Measurements from ENCODE around the gene UBALD1. TPM values are rescaled to one million over a fixed set of nuclear protein-coding genes. Genes with fewer than 3 reads are reported as not detected.

Gene UBALD1
- total and polyA plus RNA-seq, 5 donors from 2014 or later: 5.1 to 53.7 (median 5.5) TPM

GRCh38 chr16:4612474-4612931 is 2.2 kb downstream of the UBALD1 start:
- peak overlapping the region in 2 of 3 donors; percentile 52 to 63 for H3K27ac Mint-ChIP-seq

GRCh38 chr16:4611337-4612021 is 3.2 kb downstream of the UBALD1 start:
- H3K27ac Mint-ChIP-seq: peak overlapping the region in 2 of 3 donors; percentile 51 to 84
- Histone ChIP-seq H3K27me3 (ENCODE audit: control insufficient read depth, insufficient read depth, low read length) (no peaks in the 10 kb centered on the region), H3K27ac (ENCODE audit: insufficient read depth, low read length, poor library complexity, severe bottlenecking) (no peak overlapping the region), H3K36me3 (ENCODE audit: control insufficient read depth, insufficient read depth, low read length) (peaks cover 10% of the 10 kb centered on the region), H3K4me1 (ENCODE audit: control insufficient read depth, insufficient read depth, low read length, poor library complexity, severe bottlenecking) (peaks cover 37% of the 10 kb centered on the region), H3K9me3 (ENCODE audit: control insufficient read depth in 2 of 2, low read length in 2 of 2) (no peaks in the 10 kb centered on the region), H3K4me3 (ENCODE audit: low read depth, low read length) (no peak overlapping the region)
- DNase-seq (no peak), ATAC-seq (ENCODE audit: low read depth in 2 of 2) (no peak)
- peaks cover 0 to 35% (median 5%) of the 10 kb centered on the region in 4 donors for H3K4me1 Mint-ChIP-seq
- H3K27me3 Mint-ChIP-seq: no peaks in the 10 kb centered on the region
- H3K9me3 Mint-ChIP-seq: no peaks in the 10 kb centered on the region
- H3K36me3 Mint-ChIP-seq: no peaks in the 10 kb centered on the region
- H3K4me3 Mint-ChIP-seq: peak overlapping the region; percentile 7 to 63 (median 48)

More at GRCh38 chr16:4612474-4612931, 2.2 kb downstream of the UBALD1 start:
- Mint-ChIP-seq H3K4me3 (peak overlapping the region in 3 of 4 donors; percentile 32 to 88 (median 85)), H3K9me3 (no peaks in the 10 kb centered on the region), H3K36me3 (no peaks in the 10 kb centered on the region), H3K27me3 (no peaks in the 10 kb centered on the region), H3K4me1 (peaks cover 0 to 41% (median 8%) of the 10 kb centered on the region in 4 donors)
- Histone ChIP-seq H3K27ac (ENCODE audit: insufficient read depth, low read length, poor library complexity, severe bottlenecking) (no peak overlapping the region), H3K27me3 (ENCODE audit: control insufficient read depth, insufficient read depth, low read length) (no peaks in the 10 kb centered on the region), H3K36me3 (ENCODE audit: control insufficient read depth, insufficient read depth, low read length) (peaks cover 10% of the 10 kb centered on the region), H3K4me1 (ENCODE audit: control insufficient read depth, insufficient read depth, low read length, poor library complexity, severe bottlenecking) (peaks cover 47% of the 10 kb centered on the region), H3K9me3 (ENCODE audit: control insufficient read depth in 2 of 2, low read length in 2 of 2) (no peaks in the 10 kb centered on the region), H3K4me3 (ENCODE audit: low read depth, low read length) (no peak overlapping the region)
- DNase-seq: no peak
- no peak for ATAC-seq (ENCODE audit: low read depth in 2 of 2)

DNA sequence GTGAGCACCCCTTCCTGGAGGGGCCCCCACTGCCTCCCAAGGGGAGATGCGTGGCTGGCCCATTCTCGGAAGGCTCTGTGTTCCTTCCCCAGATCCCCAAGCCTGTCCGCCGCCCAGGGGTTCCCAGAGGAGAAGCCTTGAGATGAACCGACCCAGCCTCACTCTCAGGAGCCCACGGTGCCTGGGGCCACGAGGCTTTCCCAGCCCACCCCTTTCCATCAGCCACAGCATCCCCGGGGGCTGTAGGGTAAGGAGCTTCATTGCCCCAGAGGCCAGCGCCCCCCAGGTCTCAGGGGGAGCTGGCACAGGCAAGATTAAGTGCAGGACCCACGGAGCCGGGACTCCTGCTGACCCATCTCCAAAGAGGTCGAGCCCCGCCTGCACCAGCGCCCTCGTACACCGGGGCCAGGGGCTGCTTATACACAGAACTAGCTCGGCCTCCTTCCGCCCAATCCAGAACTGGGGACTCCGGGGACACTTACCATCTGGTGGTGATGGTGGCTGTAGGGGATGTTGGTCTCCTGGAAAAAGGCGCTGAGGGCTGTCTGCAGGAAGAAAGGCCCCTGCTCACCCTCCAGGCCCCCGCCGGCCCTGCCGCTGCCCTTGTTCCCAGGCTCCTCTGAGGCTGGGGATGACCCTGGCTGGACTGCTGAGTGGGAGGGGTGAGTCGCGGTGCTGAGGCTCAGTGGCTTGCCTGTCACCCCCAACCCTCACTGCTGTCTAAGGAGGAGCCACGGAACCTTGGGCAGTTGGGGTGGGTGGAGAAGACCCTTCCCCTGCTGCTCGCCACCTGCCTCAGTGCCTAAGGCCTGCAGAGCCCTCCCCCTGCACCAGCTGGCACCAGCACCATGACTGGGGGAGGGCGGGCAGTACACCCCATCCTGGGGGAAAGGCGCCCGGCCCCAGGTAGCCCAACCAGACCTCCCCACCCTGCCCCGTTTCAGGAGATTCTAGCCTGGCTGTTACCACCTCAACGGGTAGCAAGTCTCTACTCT is 4.4 kb downstream of the UBALD1 start:
- DNase-seq: no peak
- no peak for ATAC-seq (ENCODE audit: low read depth in 2 of 2)
- Mint-ChIP-seq H3K36me3 (no peaks in the 10 kb centered on the region), H3K27ac (no peak overlapping the region), H3K4me3 (no peak overlapping the region), H3K9me3 (no peaks in the 10 kb centered on the region), H3K4me1 (peaks cover 0 to 24% (median 0%) of the 10 kb centered on the region in 4 donors), H3K27me3 (no peaks in the 10 kb centered on the region)
- Histone ChIP-seq H3K9me3 (ENCODE audit: control insufficient read depth in 2 of 2, low read length in 2 of 2) (no peaks in the 10 kb centered on the region), H3K36me3 (ENCODE audit: control insufficient read depth, insufficient read depth, low read length) (peaks cover 10% of the 10 kb centered on the region), H3K4me1 (ENCODE audit: control insufficient read depth, insufficient read depth, low read length, poor library complexity, severe bottlenecking) (peaks cover 29% of the 10 kb centered on the region), H3K4me3 (ENCODE audit: low read depth, low read length) (no peak overlapping the region), H3K27ac (ENCODE audit: insufficient read depth, low read length, poor library complexity, severe bottlenecking) (no peak overlapping the region), H3K27me3 (ENCODE audit: control insufficient read depth, insufficient read depth, low read length) (no peaks in the 10 kb centered on the region)

DNA sequence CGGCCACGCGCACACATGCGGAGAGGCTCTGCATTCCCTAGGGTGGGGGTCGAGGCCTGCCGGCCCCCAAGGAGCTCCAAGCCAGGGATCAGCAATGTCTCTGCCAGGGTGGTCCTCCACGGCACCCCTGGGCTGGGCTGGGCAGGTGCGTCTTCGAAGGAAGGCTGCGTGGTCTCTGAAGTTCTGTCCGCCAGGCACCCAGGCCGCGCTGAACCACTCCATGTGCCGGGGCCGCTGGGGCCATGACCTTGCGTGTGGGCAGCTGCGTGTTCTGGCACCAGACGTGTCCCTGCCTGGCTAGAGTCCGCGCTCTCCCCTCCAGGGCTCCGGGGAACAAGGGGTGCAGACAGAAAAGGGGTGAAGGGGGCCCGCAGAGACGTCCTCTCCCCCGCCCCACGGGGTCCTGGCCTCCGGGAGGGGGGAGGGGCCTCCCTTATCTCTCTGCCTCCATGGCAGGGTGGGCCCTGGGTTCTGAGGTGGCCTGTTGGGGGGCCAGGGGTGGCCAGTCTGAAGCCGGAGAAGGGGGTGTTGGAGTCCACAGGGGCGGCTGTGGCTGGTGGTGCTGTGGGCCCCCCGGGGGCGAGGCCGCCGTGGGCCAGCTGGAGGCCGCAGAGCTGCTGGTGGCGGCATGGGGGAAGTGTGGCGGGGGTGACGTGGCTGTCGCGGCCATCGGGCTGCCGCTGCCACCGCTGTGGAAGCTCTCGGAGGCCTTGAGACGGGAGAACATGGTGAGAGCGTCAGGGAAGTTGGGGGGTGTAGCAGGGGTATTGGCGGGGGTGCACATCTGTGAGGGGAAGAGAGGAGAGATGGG is 5.3 kb downstream of the UBALD1 start:
- Mint-ChIP-seq H3K9me3 (no peaks in the 10 kb centered on the region), H3K4me3 (no peak overlapping the region), H3K36me3 (no peaks in the 10 kb centered on the region), H3K27me3 (no peaks in the 10 kb centered on the region), H3K4me1 (peaks cover 0 to 22% (median 0%) of the 10 kb centered on the region in 4 donors), H3K27ac (no peak overlapping the region)
- Histone ChIP-seq H3K36me3 (ENCODE audit: control insufficient read depth, insufficient read depth, low read length) (peaks cover 10% of the 10 kb centered on the region), H3K4me3 (ENCODE audit: low read depth, low read length) (no peak overlapping the region), H3K27me3 (ENCODE audit: control insufficient read depth, insufficient read depth, low read length) (no peaks in the 10 kb centered on the region), H3K9me3 (ENCODE audit: control insufficient read depth in 2 of 2, low read length in 2 of 2) (no peaks in the 10 kb centered on the region), H3K4me1 (ENCODE audit: control insufficient read depth, insufficient read depth, low read length, poor library complexity, severe bottlenecking) (peaks cover 23% of the 10 kb centered on the region), H3K27ac (ENCODE audit: insufficient read depth, low read length, poor library complexity, severe bottlenecking) (no peak overlapping the region)
- ATAC-seq (ENCODE audit: low read depth in 2 of 2): no peak
- DNase-seq: no peak

GRCh38 chr16:4608704-4608980 is 6.0 kb downstream of the UBALD1 start:
- H3K27ac ChIP-seq (ENCODE audit: insufficient read depth, low read length, poor library complexity, severe bottlenecking): no peak overlapping the region
- peak overlapping the region in 1 of 3 donors; percentile 38 for H3K27ac Mint-ChIP-seq
- H3K36me3 ChIP-seq (ENCODE audit: control insufficient read depth, insufficient read depth, low read length): peaks cover 10% of the 10 kb centered on the region
- peaks cover 19% of the 10 kb centered on the region for H3K4me1 ChIP-seq (ENCODE audit: control insufficient read depth, insufficient read depth, low read length, poor library complexity, severe bottlenecking)
- peaks cover 0 to 19% (median 0%) of the 10 kb centered on the region in 4 donors for H3K4me1 Mint-ChIP-seq
- no peaks in the 10 kb centered on the region for H3K27me3 Mint-ChIP-seq
- no peaks in the 10 kb centered on the region for H3K27me3 ChIP-seq (ENCODE audit: control insufficient read depth, insufficient read depth, low read length)
- DNase-seq (no peak), ATAC-seq (ENCODE audit: low read depth in 2 of 2) (no peak)
- H3K9me3 ChIP-seq (ENCODE audit: control insufficient read depth in 2 of 2, low read length in 2 of 2): no peaks in the 10 kb centered on the region
- H3K9me3 Mint-ChIP-seq: no peaks in the 10 kb centered on the region
- no peak overlapping the region for H3K4me3 ChIP-seq (ENCODE audit: low read depth, low read length)
- H3K4me3 Mint-ChIP-seq: peak overlapping the region in 1 of 4 donors; percentile 49
- H3K36me3 Mint-ChIP-seq: no peaks in the 10 kb centered on the region

GRCh38 chr16:4607841-4608703 is 6.6 kb downstream of the UBALD1 start:
- peak overlapping the region in 1 of 3 donors; percentile 38 for H3K27ac Mint-ChIP-seq
- no peak overlapping the region for H3K4me3 ChIP-seq (ENCODE audit: low read depth, low read length)
- peak overlapping the region in 2 of 4 donors; percentile 47 to 49 for H3K4me3 Mint-ChIP-seq
- peaks cover 10% of the 10 kb centered on the region for H3K36me3 ChIP-seq (ENCODE audit: control insufficient read depth, insufficient read depth, low read length)
- no peaks in the 10 kb centered on the region for H3K36me3 Mint-ChIP-seq
- peaks cover 0 to 15% (median 0%) of the 10 kb centered on the region in 4 donors for H3K4me1 Mint-ChIP-seq
- no peak overlapping the region for H3K27ac ChIP-seq (ENCODE audit: insufficient read depth, low read length, poor library complexity, severe bottlenecking)
- peaks cover 14% of the 10 kb centered on the region for H3K4me1 ChIP-seq (ENCODE audit: control insufficient read depth, insufficient read depth, low read length, poor library complexity, severe bottlenecking)
- no peaks in the 10 kb centered on the region for H3K27me3 Mint-ChIP-seq
- H3K9me3 Mint-ChIP-seq: no peaks in the 10 kb centered on the region
- ATAC-seq (ENCODE audit: low read depth in 2 of 2) (no peak), DNase-seq (no peak)
- no peaks in the 10 kb centered on the region for H3K9me3 ChIP-seq (ENCODE audit: control insufficient read depth in 2 of 2, low read length in 2 of 2)
- H3K27me3 ChIP-seq (ENCODE audit: control insufficient read depth, insufficient read depth, low read length): no peaks in the 10 kb centered on the region

Data from CD4-positive, CD25-positive, alpha-beta regulatory T cell (primary cell).